H1 (cell line): ENCODE data around the gene ZRANB1. TPM values are rescaled to one million over a fixed set of nuclear protein-coding genes. Genes with fewer than 3 reads are reported as not detected.

Source experiments
- CTCF ChIA-PET: fragments of 300-600 bp; sonication (Branson Sonifier 250); formaldehyde crosslinking; loops from one replicate; lab custom pipeline; 2021; ENCODE audit not compliant: partially characterized antibody; lab: Charles Lee
- POLR2A ChIA-PET: fragments of 300-600 bp; sonication (Branson Sonifier 250); formaldehyde crosslinking; loops from one replicate; lab custom pipeline; 2021; ENCODE audit warnings: inconsistent platforms; ENCODE audit not compliant: partially characterized antibody; lab: Charles Lee
- DNase-seq, 2 experiments: peaks; one replicate each; pipeline versions ENCODE4 v3.0.0 to v3.0.0-alpha.2; 2010 to 2022; ENCODE audit warnings: low spot score in 2 of 2, low read depth in 1 of 2, mixed read lengths in 1 of 2
- FAIRE-seq: peaks from 2 replicates; lab custom pipeline; 2011; peaks lifted over from hg19 to GRCh38; lab: Jason Lieb, UNC
- H2AFZ ChIP-seq: 2 replicates; pipeline ENCODE4 v1.8.1; 2012; ENCODE audit warnings: low read length, inconsistent platforms
- H2AK5ac ChIP-seq: 2 replicates; pipeline ENCODE4 v1.6.1; 2013; ENCODE audit warnings: low read depth, low read length
- H2BK120ac ChIP-seq: replicated peaks from 2 replicates; pipeline ENCODE3; 2013; ENCODE audit warnings: low read depth, low read length, inconsistent platforms
- H2BK12ac ChIP-seq: 2 replicates; pipeline ENCODE4 v1.6.1; 2013; ENCODE audit warnings: low read depth, low read length
- H2BK15ac ChIP-seq: 2 replicates; pipeline ENCODE4 v1.6.1; 2013; ENCODE audit warnings: low read length
- H2BK20ac ChIP-seq: 2 replicates; pipeline ENCODE4 v1.6.1; 2013; ENCODE audit warnings: low read length
- H2BK5ac ChIP-seq: 2 replicates; pipeline ENCODE4 v1.6.1; 2013; ENCODE audit warnings: low read depth, low read length
- H3K14ac ChIP-seq: 2 replicates; pipeline ENCODE4 v1.6.1; 2013; ENCODE audit warnings: inconsistent platforms; ENCODE audit not compliant: insufficient read length
- H3K18ac ChIP-seq: 2 replicates; pipeline ENCODE4 v1.6.1; 2013; ENCODE audit warnings: low read length; ENCODE audit errors: extremely low read depth
- H3K23ac ChIP-seq: 2 replicates; pipeline ENCODE4 v1.6.1; 2013; ENCODE audit warnings: inconsistent platforms; ENCODE audit not compliant: insufficient read length
- H3K23me2 ChIP-seq: 2 replicates; pipeline ENCODE4 v1.6.1; 2013; ENCODE audit warnings: low read depth, low read length
- H3K27ac ChIP-seq: 2 replicates; pipeline ENCODE4 v1.6.1; 2011; ENCODE audit warnings: low read depth, low read length, inconsistent platforms
- H3K27me3 ChIP-seq, 4 experiments: replicated peaks in 1 of 4; 1 replicate in 1 of 4; 2 replicates in 3 of 4; pipeline versions ENCODE4 v1.6.1 to v1.8.1; 2011 to 2013; ENCODE audit warnings: low read length in 3 of 4, mild to moderate bottlenecking in 3 of 4, inconsistent platforms in 2 of 4, mixed read lengths in 2 of 4, moderate library complexity in 1 of 4; ENCODE audit not compliant: control insufficient read depth in 3 of 4, insufficient read depth in 3 of 4; ENCODE audit errors: extremely low read depth in 1 of 4
- H3K36me3 ChIP-seq, 4 experiments: 2 replicates each; pipeline versions ENCODE4 v1.6.1 to v1.8.1; 2011 to 2013; ENCODE audit warnings: mild to moderate bottlenecking in 4 of 4, low read length in 3 of 4, moderate library complexity in 2 of 4, control low read depth in 1 of 4, inconsistent platforms in 1 of 4; ENCODE audit not compliant: insufficient read depth in 4 of 4, control insufficient read depth in 2 of 4
- H3K4ac ChIP-seq: replicated peaks from 2 replicates; pipeline ENCODE3; 2013; ENCODE audit warnings: low read length, low read depth, mixed read lengths, inconsistent platforms; ENCODE audit not compliant: insufficient read length
- H3K4me1 ChIP-seq, 4 experiments: replicated peaks in 1 of 4; 1 replicate in 1 of 4; 2 replicates in 3 of 4; pipeline versions ENCODE4 v1.6.1 to v1.8.1; 2011 to 2013; ENCODE audit warnings: low read length in 3 of 4, inconsistent platforms in 2 of 4, mixed read lengths in 1 of 4; ENCODE audit not compliant: insufficient read depth in 4 of 4, control insufficient read depth in 3 of 4
- H3K4me2 ChIP-seq, 2 experiments: 2 replicates each; pipeline versions ENCODE4 v1.6.1 to v1.8.1; 2011 to 2013; ENCODE audit warnings: low read depth in 2 of 2, low read length in 2 of 2, control low read depth in 1 of 2, inconsistent platforms in 1 of 2, mild to moderate bottlenecking in 1 of 2; ENCODE audit not compliant: insufficient read depth in 1 of 2
- H3K4me3 ChIP-seq, 4 experiments: fragments of 200-600, 300-600 bp in 1 of 4; sonication (generic), shearing (Covaris generic), sonication (Bioruptor Twin) in 1 of 4; 2 replicates each; pipeline versions ENCODE4 v1.5.1 to v1.8.1; 2011 to 2016; ENCODE audit warnings: low read length in 4 of 4, low read depth in 3 of 4, control low read depth in 2 of 4, inconsistent platforms in 2 of 4, mild to moderate bottlenecking in 2 of 4, mixed read lengths in 1 of 4, moderate library complexity in 1 of 4; ENCODE audit not compliant: insufficient read depth in 2 of 4; ENCODE audit errors: extremely low read depth in 1 of 4
- H3K56ac ChIP-seq: replicated peaks from 2 replicates; pipeline ENCODE3; 2013; ENCODE audit warnings: low read depth, mild to moderate bottlenecking, mixed read lengths, low read length, inconsistent platforms; ENCODE audit not compliant: insufficient read length
- H3K79me1 ChIP-seq: 2 replicates; pipeline ENCODE4 v1.6.1; 2013; ENCODE audit warnings: low read depth, low read length, control low read depth
- H3K79me2 ChIP-seq, 2 experiments: 2 replicates each; pipeline versions ENCODE4 v1.6.1 to v1.8.1; 2012 to 2013; ENCODE audit warnings: low read length in 2 of 2, mild to moderate bottlenecking in 2 of 2, inconsistent platforms in 1 of 2; ENCODE audit not compliant: insufficient read depth in 2 of 2, control insufficient read depth in 1 of 2
- H3K9ac ChIP-seq, 4 experiments: replicated peaks in 1 of 4; 1 replicate in 1 of 4; 2 replicates in 3 of 4; pipeline versions ENCODE4 v1.6.1 to v1.8.1; 2011 to 2013; ENCODE audit warnings: low read depth in 3 of 4, low read length in 3 of 4, control low read depth in 2 of 4, mild to moderate bottlenecking in 2 of 4, moderate library complexity in 2 of 4, inconsistent platforms in 1 of 4; ENCODE audit errors: extremely low read depth in 1 of 4
- H3K9me3 ChIP-seq, 2 experiments: 2 replicates each; pipeline versions ENCODE4 v1.6.1 to v1.8.1; 2012 to 2013; ENCODE audit warnings: mild to moderate bottlenecking in 2 of 2, moderate library complexity in 2 of 2, control low read depth in 1 of 2, inconsistent platforms in 1 of 2, low read depth in 1 of 2, low read length in 1 of 2, mixed read lengths in 1 of 2; ENCODE audit not compliant: insufficient read depth in 2 of 2
- H4K20me1 ChIP-seq, 2 experiments: replicated peaks in 1 of 2; 2 replicates each; pipeline versions ENCODE3 to v1.8.1; 2011 to 2013; ENCODE audit warnings: inconsistent platforms in 2 of 2, low read length in 2 of 2, mild to moderate bottlenecking in 1 of 2; ENCODE audit not compliant: insufficient read depth in 2 of 2, control insufficient read depth in 1 of 2
- H4K5ac ChIP-seq: 2 replicates; pipeline ENCODE4 v1.6.1; 2013; ENCODE audit warnings: low read length, low read depth, mixed read lengths, inconsistent platforms; ENCODE audit not compliant: insufficient read length
- H4K8ac ChIP-seq: 2 replicates; pipeline ENCODE4 v1.8.0; 2013; ENCODE audit warnings: mild to moderate bottlenecking, moderate library complexity, low read length, inconsistent platforms; ENCODE audit not compliant: insufficient read depth; ENCODE audit errors: extremely low read depth
- H4K91ac ChIP-seq: replicated peaks from 2 replicates; pipeline ENCODE3; 2013; ENCODE audit warnings: low read length, mixed read lengths, inconsistent platforms; ENCODE audit not compliant: insufficient read length
- CHD1 ChIP-seq: IDR thresholded peaks from 2 replicates; pipeline ENCODE4 v1.6.1; 2012; ENCODE audit warnings: low read depth, low read length, improper control_type of control experiment
- CTBP2 ChIP-seq: IDR thresholded peaks from 2 replicates; pipeline ENCODE4 v1.7.0; 2011; ENCODE audit warnings: borderline replicate concordance, mild to moderate bottlenecking, moderate library complexity, mixed read lengths, low read length; ENCODE audit not compliant: insufficient read depth, insufficient read length
- EGR1 ChIP-seq: IDR thresholded peaks from 2 replicates; pipeline ENCODE4 v1.6.1; 2011; ENCODE audit warnings: low read depth, low read length, borderline replicate concordance
- EP300 ChIP-seq, 2 experiments: IDR thresholded peaks; 1 replicate in 1 of 2; 2 replicates in 1 of 2; pipeline ENCODE4 v1.6.1; 2011 to 2012; ENCODE audit warnings: low read depth in 2 of 2, low read length in 2 of 2, mild to moderate bottlenecking in 2 of 2, borderline replicate concordance in 1 of 2, inconsistent platforms in 1 of 2, moderate library complexity in 1 of 2
- FOSL1 ChIP-seq: IDR thresholded peaks from 2 replicates; pipeline ENCODE4 v1.6.1; 2011; ENCODE audit warnings: mild to moderate bottlenecking, low read depth, low read length, moderate library complexity; ENCODE audit not compliant: insufficient read depth
- JUN ChIP-seq: IDR thresholded peaks from 2 replicates; pipeline ENCODE4 v1.6.1; 2011; ENCODE audit warnings: low read depth, mild to moderate bottlenecking, improper control_type of control experiment, low read length
- KDM4A ChIP-seq: IDR thresholded peaks from one replicate; pipeline ENCODE4 v1.7.1; 2012; ENCODE audit warnings: low read depth, mild to moderate bottlenecking, moderate library complexity, low read length, inconsistent platforms; ENCODE audit not compliant: severe bottlenecking
- NANOG ChIP-seq: IDR thresholded peaks from 2 replicates; pipeline ENCODE4 v1.6.1; 2011; ENCODE audit warnings: low read length, low read depth, mild to moderate bottlenecking, inconsistent platforms; ENCODE audit not compliant: insufficient read depth, poor library complexity, severe bottlenecking
- NRF1 ChIP-seq: IDR thresholded peaks from 2 replicates; pipeline ENCODE4 v1.6.1; 2011; ENCODE audit warnings: mild to moderate bottlenecking, low read depth, low read length, improper control_type of control experiment
- PHF8 ChIP-seq: fragments of 200-600 bp; sonication (generic); conservative IDR thresholded peaks from 2 replicates; pipeline ENCODE4 v1.7.1; 2012; ENCODE audit warnings: low read depth, mild to moderate bottlenecking, inconsistent platforms, low read length, moderate library complexity
- RAD21 ChIP-seq, 2 experiments: IDR thresholded peaks in 1 of 2; conservative IDR thresholded peaks in 1 of 2; 2 replicates each; pipeline ENCODE4 v1.6.1; 2011; ENCODE audit warnings: low read depth in 2 of 2, low read length in 2 of 2, improper control_type of control experiment in 1 of 2, inconsistent platforms in 1 of 2, mild to moderate bottlenecking in 1 of 2, moderate library complexity in 1 of 2
- RFX5 ChIP-seq: IDR thresholded peaks from 2 replicates; pipeline ENCODE4 v1.6.1; 2011; ENCODE audit warnings: low read depth, low read length, improper control_type of control experiment, borderline replicate concordance
- SP1 ChIP-seq: IDR thresholded peaks from 2 replicates; pipeline ENCODE4 v1.6.1; 2011; ENCODE audit warnings: low read depth, low read length
- TCF12 ChIP-seq: IDR thresholded peaks from 2 replicates; pipeline ENCODE4 v1.6.1; 2011; ENCODE audit warnings: low read depth, mild to moderate bottlenecking, low read length
- WGBS, 2 experiments: shearing (Covaris generic) in 1 of 2; methylation state at CpG; one replicate each; pipeline versions ENCODE4 v1.1.6 to v1.1.7; 2013 to 2015; ENCODE audit warnings: low lambda C conversion rate in 2 of 2, mixed read lengths in 2 of 2, inconsistent platforms in 1 of 2, low coverage in 1 of 2, missing lambda C conversion rate in 1 of 2; ENCODE audit not compliant: insufficient replicate concordance in 2 of 2, insufficient coverage in 1 of 2, insufficient read length in 1 of 2; ENCODE audit errors: extremely low coverage in 1 of 2, missing lambda C conversion rate in 1 of 2; 5-methylcytosine and 5-hydroxymethylcytosine counted together
- polyA plus RNA-seq, 7 experiments: library from polyadenylated mRNA; depleted of rRNA in 3 of 7; stranded (reverse) in 5 of 7; unstranded in 2 of 7; fragments of >200 nt in 5 of 7; fragments of 200-250 nt in 2 of 7; gene quantifications; 1 replicate in 5 of 7; 2 replicates in 1 of 7; 4 replicates in 1 of 7; pipeline versions ENCODE4 v1.2.1 to v1.2.3, GENCODE V29; 2011 to 2013; ENCODE audit warnings: missing spikeins in 2 of 7, mixed read lengths in 2 of 7
- total RNA-seq: library from RNA; stranded (reverse); fragmentation: NEBNext Ultra II Directional; extraction: Animal tissue kit (Norgen Biotek cat#: 25700); gene quantifications from 2 replicates; pipeline ENCODE4 v1.2.1, GENCODE V29; 2021

Gene ZRANB1
- total and polyA plus RNA-seq, 2 of the 8 experiments (the other 6 are each of a cell fraction or from before 2014, with no cell fraction given), result 6.1 to 19.9 TPM

GRCh38 chr10:124993345-124993708 is 51.4 kb downstream of the ZRANB1 start:
- no peaks in the 10 kb centered on the region; a peak in 1 of 4 replicates for H3K79me2 ChIP-seq
- H3K4me3 ChIP-seq, result no peak overlapping the region
- CTCF ChIA-PET, result interaction anchor here (0.6 to 4.1 kb wide), 25 partner anchors 9 to 375 kb away, joined by 3 to 22 read pairs (median 4); no protein-coding TSS in a partner anchor
- H3K18ac ChIP-seq, result no peak overlapping the region
- no peak overlapping the region for H3K23ac ChIP-seq
- no peak overlapping the region for H2BK120ac ChIP-seq
- H4K20me1 ChIP-seq, result peaks cover 21 to 26% of the 10 kb centered on the region in 2 experiments
- no peaks in the 10 kb centered on the region for H3K79me1 ChIP-seq
- 99% methylated on average over 4 of the region's 4 CpGs; no CpG with 5 or more reads in 1 of the 2 experiments for WGBS, 2 experiments
- H3K36me3 ChIP-seq, result peaks cover 47 to 96% (median 72%) of the 10 kb centered on the region in 4 experiments
- H3K27me3 ChIP-seq, result no peaks in the 10 kb centered on the region
- POLR2A ChIA-PET, result interaction anchor here (0.9 to 1.7 kb wide), 3 partner anchors 10 to 15 kb away, joined by 4 to 8 read pairs (median 5); no protein-coding TSS in a partner anchor
- FAIRE-seq, result no peak
- no peak overlapping the region for H3K4me2 ChIP-seq
- H4K91ac ChIP-seq, result no peak overlapping the region
- H2AFZ ChIP-seq, result no peak overlapping the region
- DNase-seq, result no peak
- no peak overlapping the region for H3K9ac ChIP-seq
- no peak overlapping the region for H2BK5ac ChIP-seq
- no peaks in the 10 kb centered on the region for H3K9me3 ChIP-seq
- H2BK15ac ChIP-seq, result no peak overlapping the region
- H3K56ac ChIP-seq, result no peak overlapping the region
- no peak overlapping the region for H2BK12ac ChIP-seq
- no peak overlapping the region for H2AK5ac ChIP-seq
- no peaks in the 10 kb centered on the region for H3K23me2 ChIP-seq
- no peak overlapping the region for H3K4ac ChIP-seq
- no peak overlapping the region for H3K27ac ChIP-seq
- no peak overlapping the region for H4K8ac ChIP-seq
- no peaks in the 10 kb centered on the region; a peak in 1 of 7 replicates for H3K4me1 ChIP-seq
- no peak overlapping the region for H3K14ac ChIP-seq
- no peak overlapping the region for H4K5ac ChIP-seq
- H2BK20ac ChIP-seq, result no peak overlapping the region
- no peak for TF ChIP-seq PHF8
- TF ChIP-seq TCF12, result no peak
- TF ChIP-seq RFX5, result no peak
- TF ChIP-seq FOSL1, result no peak
- no peak for TF ChIP-seq NANOG
- no peak for TF ChIP-seq EGR1
- TF ChIP-seq NRF1, result no peak
- no peak for TF ChIP-seq SP1
- no peak for TF ChIP-seq CHD1
- no peak for TF ChIP-seq RAD21 (IDR thresholded peaks at IDR 0.05 in 1 of 2, conservative IDR thresholded peaks at IDR 0.05 in 1 of 2; ENCODE audit: low read depth in 2 of 2, low read length in 2 of 2)
- TF ChIP-seq CTBP2, result no peak
- no peak for TF ChIP-seq KDM4A
- TF ChIP-seq JUN, result no peak
- TF ChIP-seq EP300 (IDR thresholded peaks at IDR 0.05; ENCODE audit: borderline replicate concordance in 1 of 2, low read depth in 2 of 2, low read length in 2 of 2), result no peak
